GM12801 (cell line): ENCODE measurements around the gene NPAS3.

Experiments
- CTCF ChIP-seq: IDR thresholded peaks from one replicate; pipeline ENCODE4 v1.5.1; 2011; ENCODE audit warnings: control low read depth; ENCODE audit not compliant: insufficient read length; ENCODE audit errors: extremely low read depth

NPAS3 gene

GRCh38 chr14:33150666-33151428 lies 212.2 kb downstream of the NPAS3 start:
- TF ChIP-seq CTCF: no peak

- no peak for TF ChIP-seq CTCF
Measured at GRCh38 chr14:33163109-33163508, 224.4 kb downstream of the NPAS3 start.

DNA sequence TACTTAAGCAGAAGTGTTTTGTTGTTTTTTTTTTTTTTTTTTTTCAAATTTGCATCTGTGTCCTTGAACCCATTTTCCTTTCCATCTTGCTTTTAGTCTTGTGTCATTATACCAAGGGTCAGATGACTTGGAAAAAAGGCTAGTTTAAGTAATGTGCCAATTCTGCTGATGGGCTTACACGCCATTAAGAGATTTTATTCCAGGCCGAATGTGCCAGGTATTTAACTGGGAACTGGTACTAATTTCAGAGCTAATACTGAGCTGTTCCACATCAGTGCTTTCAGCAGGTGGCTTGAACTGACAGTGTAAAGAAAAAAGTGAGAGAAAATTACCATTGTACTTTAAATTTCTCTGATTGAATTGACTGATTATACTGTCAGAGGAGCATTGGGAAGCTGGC lies 224.9 kb downstream of the NPAS3 start:
- TF ChIP-seq CTCF: no peak

GRCh38 chr14:33165144-33165925 lies 226.7 kb downstream of the NPAS3 start:
- TF ChIP-seq CTCF: no peak

DNA sequence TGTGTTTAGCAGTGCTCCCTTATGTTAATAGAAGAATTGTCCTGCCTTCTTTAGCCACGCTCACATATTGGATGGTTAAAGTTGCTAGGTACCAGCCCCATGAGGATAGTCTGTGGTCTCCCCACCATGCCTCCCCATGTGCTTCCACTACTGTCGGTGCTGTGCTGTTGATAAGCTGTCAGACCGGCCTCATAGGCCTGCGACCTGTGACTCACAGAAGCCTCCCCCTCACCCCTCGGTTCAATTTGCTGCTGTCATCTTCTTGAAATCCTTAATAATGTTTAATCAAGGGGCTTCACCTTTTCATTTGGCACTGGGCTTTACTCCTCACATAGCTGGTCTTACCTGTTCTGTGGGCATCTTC lies 227.2 kb downstream of the NPAS3 start:
- no peak for TF ChIP-seq CTCF

DNA sequence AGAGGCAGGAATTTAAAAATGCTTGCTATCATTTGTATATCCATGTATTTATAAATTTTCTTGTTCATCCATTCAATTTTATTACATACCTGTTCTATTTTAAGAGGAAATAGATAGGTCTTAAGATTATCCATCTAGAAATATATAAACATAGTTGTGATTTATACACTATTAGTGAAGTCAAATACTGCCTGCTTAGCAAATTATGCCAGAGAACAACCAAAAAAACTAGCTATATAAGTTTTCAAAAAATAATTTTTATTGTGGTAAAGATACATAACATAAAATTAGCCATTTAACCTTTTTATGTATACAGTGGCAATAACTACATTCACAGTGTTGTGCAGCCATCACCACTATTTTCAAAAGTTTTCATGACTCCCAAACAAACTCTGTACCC lies 237.3 kb downstream of the NPAS3 start:
- no peak for TF ChIP-seq CTCF

DNA sequence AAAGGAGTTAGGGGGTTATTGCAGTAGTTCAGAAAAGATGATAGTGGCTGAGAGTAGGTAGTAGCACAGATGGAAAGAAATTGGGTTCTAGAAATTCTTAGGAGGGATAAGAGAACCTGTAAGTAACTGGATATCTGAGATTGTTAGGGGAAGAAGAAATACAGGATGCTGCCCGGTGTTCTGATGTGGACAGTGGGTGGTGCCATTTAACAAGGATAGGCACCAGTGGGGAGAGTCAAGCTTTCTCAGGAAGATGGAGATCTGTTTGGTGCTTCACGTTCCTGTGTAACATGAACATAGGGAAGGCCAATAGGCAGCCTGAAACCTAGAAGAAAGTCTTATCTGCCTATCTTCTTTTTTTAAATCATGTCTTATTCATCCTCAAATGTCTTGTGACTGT lies 245.9 kb downstream of the NPAS3 start:
- TF ChIP-seq CTCF: no peak
